GM19455 (cell line): ENCODE results near the gene CYB561D2.
A peak's percentile ranks its signal among the peaks of the same experiment; 100 is the strongest.

Experiments
- ATAC-seq: cut with Tn5 transposase; IDR thresholded peaks from one replicate; pipeline ENCODE4 v1.9.1; 2021; ENCODE audit not compliant: unreplicated experiment

CYB561D2 gene

DNA sequence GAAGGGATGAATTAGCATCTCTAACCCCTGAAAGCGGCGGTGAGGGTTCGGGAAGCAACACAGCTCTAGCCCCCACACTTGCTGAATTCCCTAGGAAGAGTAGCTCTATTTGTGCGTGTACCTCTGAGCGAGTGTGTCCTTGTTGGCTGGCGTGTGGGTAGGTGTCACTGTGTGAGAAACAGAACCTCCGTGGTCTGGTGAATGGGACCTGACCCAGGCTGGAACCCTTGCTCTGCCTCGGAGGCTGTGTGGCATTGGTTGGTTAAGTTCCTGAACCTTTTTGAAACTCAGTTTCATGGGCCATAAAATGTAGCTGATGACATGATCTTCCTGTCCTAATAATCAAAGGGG, 9.1 kb downstream of the CYB561D2 start:
- ATAC-seq, result peak; percentile 14

DNA sequence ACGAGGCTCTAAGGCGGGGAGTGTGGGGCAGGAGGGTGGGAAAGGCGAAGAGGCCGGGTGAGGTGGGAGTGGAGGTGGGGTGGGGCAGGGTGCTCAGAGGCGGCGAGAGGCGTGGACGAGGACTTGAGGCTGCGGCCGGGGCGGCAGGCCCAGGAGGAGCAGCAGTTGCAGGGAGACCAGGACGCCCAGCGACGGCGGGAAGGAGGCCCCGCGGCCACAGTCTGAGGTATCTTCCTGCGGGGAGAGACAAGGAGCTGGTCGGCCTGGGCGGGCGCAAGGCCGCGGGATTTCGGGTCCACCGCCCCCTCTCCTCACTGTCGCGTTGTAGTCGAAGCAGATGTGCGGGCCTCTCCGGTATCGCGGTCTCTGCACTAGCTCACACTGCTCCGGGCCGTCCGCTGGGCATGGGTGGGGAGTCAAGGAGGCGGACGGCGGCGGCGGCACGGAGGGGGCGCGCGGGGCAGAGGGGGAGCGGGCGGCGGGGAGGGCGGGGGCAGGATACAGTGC, 14.0 kb downstream of the CYB561D2 start:
- no peak for ATAC-seq

DNA sequence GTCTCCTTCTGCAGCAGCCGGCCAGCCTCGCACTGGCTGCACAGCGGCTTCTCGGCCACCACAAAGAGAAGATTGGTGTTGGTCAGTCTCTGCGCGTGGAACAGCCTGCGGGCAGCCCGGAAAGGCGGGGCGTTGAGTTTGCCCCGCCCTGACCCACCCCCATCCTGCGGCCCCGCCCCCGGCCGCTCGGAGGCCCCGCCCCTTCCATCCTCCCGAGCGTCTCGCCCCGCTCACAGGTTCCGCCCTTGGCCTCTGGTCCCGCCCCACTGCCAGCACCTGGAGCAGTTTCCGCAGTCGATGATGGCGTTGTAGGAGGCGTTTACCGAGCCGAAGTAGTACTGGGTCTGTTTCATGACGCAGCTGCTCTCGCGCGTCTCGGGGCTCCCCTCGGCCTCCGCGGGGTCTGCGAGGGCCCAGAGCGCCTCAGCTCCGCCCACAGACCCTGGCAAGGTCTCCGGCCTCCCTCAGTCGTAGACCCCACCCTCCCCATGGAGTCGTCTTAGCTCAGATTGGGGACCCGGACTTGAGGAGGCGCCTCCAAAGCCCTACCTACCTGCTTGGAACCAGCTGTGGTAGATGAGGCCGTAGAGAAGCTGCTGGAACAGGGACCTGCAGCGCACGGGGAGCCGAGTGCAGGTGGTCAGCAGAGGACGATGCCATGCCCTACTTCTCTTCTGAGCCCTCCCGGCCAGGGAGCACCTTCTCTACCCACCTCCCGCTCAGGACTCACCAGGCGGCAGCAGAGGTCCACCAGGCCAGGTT, 14.6 kb downstream of the CYB561D2 start:
- ATAC-seq, result peak; percentile 81

DNA sequence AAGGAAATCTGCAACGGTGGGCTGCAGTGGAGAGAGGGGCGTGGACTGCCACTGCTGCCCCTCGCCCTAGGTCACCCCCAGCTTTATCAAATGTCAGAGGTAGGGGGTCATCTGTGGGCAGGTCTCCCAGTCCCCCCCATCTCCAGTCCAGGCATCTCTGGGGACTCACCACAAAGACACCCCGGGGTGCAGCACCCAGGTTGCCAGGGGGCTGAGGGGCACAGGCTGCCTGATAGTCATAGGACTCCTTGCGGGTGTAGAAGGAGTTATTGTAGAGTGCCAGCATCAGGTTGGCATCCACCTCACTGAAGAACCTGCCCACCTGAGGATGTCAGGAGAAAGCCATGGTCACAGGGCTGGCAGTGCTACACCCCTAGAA, 15.2 kb downstream of the CYB561D2 start:
- no peak for ATAC-seq

DNA sequence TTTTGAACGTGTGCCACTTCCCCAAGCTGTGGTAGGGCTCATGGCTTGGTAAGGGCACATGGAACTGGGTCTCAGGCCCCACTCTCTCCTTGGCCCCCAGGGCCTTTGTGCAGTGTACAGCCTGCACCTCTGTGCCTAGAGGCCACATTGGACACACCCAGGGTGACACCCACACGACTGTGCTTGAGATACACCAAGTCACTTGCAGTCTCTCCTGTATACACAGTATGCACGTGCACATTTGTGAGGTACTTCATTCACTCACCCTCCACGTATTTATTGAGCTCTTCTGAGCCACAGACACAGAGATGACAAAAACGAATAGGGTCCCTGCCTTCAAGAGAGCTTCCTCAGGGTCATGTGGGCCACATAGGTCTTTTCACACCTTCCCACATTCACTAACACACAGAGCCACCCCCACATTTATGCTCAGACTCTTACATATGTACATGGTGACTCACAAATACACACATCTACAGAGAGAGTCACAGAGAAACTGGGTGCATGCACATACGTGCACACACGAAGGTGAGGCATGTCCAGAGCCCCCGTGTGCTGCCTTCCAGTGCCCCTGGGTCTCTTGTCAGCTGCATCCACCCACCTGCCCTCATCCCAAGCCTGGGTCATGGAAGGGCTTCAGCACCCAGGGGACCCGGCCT, 18.5 kb downstream of the CYB561D2 start:
- no peak for ATAC-seq

DNA sequence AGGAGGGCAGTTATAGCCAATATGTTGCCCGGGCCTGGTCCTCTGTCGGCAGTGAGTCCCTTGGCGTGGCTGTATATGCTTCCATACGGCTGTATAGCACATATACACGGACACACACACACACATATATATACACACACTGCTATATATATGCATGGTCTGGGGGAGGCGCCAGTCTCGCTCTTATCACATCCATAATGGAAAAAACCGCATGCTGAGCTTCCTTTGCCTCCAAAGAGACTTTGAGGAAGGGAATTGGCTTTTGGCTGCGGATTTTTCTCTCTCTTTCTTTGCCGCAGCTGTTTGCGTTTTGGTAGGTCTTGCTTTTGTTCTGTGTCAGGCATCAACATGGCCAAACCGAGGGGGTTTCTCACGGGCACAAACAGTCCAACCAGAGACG, 19.9 kb downstream of the CYB561D2 start:
- no peak for ATAC-seq

DNA sequence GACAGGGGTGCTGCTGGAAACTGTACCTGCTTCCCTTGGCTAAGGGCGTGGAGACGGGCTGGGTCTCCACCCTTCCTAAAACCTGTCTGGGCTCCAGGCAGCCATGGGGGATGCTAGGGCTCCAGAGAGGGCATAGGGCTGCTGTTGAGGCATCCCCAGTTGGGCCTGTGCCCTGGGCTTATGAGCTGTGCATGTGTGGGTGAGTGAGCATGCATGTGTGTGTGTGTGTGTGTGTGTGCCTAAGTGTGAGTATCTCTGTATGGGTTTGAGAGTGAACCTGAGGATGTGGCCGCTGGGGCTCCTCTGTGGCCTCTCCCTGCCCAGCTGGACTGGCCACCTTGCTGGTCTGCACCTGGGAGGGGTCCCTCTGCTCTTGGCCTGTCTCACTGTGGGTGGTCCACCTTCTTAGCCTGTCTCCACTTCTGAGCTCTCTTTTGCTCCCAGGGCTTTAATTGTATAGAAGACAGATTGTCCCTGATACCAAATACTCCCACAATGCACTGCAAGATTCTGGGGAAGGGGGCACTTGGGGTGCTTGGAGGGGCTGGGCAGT, 20.5 kb downstream of the CYB561D2 start:
- no peak for ATAC-seq

DNA sequence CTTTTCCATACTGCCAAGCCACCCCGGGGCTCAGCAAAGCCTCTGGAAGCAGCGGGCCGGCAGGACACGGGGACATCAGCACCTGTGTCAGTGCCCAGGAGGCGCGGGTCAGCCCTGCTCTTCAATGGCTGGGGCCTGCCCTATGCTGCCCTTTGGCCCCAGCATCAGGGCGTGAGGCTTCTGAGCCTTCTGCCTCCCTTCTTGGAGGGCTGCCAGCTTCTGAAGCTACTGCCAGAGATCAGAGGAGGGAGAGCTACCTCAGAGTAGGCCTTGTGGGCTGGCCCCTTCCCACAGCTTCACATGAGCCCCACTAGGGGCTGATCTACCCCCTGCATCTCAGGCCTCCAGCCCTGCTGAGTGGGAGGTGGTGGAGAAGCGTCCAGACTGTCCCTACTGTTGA, 21.7 kb downstream of the CYB561D2 start:
- ATAC-seq, result no peak

DNA sequence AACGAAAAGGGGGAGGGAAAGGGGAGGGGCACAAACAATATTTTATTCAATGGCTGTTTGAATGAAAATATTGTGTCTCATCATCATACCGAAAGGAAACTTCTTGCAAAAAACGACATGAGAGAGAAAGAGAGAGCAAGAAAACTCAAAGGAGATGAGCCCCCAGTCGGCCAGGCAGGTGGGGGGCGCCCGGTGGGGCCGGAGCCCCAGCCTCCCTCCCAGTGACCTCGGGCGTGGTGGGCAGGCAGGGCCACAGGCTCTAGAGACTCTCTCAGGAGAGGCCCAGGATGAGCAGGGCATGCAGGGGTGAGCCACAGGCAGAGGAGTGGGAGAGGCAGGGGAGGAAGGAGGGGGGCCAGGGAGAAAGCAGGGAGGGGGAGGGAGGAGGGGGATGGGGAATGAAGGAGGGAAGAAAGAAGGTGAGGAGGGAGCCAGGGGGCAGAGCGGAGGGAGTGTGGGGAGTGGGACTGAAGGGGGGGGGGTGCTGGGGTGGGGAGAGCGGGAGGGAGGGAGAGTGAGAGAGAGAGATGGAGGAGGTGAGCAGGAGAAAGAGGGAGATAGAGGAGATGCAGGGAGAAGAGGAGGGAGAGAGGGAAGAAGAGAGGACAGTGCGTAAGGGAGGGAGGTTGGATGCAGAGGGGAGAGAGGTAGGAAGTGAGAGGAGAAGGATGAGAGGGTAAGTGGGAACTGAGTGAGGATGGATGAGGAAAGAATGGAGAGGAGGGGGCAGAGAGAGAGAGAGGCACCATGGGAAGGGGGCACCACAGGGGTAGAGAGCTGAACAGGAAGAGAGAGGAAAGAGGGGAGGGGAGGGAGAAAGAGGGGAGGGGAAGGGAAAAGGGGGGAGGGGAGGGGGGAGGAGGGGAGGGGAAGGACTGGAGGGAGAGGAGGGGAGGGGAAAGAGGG, 22.7 kb downstream of the CYB561D2 start:
- ATAC-seq, result no peak

DNA sequence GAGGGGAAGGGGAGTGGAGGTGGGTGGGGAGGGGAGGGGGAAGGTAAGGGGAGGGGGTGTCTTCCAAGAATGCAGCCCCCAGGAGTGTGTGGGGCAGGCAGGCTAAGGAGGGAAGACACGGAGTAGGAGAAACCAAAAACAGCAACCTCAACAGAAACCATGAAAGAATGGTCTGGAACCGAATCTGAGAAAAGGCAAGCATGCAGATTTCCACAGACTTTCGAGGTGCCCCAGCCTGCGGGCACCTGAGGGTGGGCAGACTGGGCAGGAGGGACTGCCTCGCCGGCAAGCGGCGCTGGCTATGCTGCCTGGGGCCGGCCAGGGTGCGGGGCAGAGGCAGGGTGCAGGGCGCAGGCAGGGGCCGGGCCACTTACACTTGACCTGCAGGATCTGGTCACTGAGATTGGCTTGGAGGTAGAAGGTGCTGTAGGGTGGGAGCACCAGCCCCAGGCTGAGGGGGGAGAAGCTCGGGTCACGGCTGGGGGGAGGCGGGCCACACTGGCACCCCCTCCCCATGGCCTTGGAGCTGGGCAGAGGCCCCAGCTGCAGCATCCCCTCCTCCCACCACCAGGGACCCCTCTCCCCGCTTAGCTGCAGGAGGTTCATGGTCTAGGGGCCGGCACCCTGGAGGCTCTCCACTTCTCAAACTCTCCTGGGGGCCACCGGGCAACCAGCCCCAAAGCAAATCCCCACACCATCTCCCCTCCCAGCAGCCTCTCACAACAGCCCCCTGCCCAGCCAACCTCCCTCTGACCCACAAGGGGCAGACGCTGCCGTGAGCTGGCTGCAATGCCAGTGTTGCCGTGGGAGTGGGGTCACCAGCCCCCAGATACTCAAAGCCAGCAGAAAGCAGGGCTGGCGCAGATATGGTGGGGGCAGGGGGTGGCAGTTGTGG, 23.9 kb downstream of the CYB561D2 start:
- ATAC-seq, result no peak

DNA sequence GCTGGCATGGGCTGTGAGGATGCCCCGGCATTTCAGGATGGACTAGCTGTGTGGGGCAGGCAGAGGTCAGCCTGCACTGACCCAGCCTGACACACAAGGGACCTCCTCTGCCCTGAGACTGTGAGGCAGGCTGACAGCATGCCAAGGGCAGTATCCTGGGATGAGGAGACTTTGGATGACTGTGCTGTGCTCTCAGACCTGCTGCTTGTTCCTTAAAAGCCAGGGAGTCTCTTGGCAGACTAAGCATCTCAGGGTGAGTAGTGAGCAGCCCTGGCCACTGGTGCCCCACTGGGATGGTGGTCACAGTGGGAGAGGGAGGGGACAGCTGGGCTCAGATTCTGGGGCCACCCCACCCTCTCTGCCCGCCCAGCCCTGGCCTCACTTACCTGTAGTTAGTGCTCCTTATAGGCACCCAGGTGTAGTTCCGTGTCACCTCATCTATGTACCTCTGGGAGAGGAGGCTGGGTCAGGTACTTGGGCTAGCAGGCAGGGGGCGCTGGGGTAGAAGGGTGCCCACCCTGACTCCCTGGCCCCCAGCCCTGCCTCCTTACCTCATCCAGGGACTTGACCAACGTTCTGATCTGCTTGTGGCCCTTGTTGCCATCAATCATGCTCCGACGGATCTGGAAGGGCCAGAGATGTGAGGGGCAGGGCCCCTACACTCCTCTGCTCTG, 24.7 kb downstream of the CYB561D2 start:
- ATAC-seq, result no peak

DNA sequence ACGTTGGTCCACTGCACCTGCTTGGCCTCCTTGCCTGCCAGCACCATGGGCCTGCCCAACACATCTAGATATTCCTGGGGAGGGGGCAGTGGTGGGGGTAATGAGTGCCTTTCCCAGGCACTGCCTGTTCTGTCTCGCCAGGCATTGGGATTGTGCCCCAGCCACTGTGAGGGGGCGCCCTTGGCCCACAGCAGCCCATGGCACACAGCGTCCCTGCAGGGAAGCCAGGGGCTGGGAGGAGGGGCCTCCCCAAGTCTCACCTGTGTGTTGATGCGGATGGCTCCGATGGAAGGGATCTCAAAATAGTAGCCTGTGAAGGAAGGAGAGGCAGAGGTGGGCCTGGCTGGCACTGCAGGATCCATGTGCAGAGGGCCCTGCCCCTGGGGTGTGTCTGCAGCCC, 27.4 kb downstream of the CYB561D2 start:
- ATAC-seq, result no peak

DNA sequence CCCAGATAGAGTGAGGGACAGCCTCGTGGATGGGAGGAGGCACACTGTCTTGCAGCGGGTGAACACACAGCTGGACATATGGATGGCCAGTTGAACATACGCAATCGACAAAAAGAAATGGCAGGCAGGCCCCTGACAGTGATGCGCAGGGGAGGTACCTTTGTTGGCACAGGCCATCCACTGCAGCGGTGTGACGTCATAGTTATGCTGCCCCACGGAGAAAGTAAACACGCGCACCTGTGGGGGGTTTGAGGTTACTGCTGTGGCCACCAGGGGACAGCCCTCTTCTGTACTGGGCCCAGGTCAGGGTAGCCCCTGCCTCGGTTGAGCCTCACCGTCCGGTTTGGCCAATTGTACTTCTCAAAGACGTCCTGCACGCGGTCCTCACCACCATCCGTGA, 28.1 kb downstream of the CYB561D2 start:
- no peak for ATAC-seq

DNA sequence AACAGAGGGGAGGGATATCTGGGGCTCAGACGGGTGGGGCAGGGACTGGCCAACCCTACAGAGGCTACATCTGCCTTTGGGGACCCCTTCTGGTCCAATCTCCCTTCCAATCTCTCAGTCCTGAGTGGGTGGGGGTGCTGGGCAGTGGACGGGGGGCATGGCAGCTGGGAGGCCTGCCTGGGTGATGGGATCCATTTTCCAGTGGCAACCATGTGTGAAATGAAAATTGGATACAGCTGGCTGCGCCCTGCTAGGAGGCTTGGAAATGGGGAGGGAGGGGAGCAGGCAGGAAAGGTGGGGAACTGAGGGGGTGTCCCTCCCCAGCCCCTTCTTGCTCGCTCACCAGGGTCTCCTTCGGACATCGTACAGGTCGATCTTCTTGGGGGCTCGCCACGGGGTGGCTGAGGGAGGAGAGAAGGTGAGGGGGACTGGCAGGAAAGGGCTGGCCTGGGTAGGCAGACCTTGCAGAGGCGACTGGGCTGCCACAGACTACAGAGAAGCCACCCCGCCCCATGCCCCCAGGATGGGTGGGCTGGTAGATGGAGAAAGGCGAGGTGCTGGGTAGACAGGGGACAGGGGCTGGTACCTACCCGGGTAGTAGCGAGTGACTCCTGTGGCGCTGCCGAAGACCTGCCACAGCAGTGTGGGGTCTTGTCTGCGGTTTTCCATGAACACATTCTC, 29.9 kb downstream of the CYB561D2 start:
- no peak for ATAC-seq

DNA sequence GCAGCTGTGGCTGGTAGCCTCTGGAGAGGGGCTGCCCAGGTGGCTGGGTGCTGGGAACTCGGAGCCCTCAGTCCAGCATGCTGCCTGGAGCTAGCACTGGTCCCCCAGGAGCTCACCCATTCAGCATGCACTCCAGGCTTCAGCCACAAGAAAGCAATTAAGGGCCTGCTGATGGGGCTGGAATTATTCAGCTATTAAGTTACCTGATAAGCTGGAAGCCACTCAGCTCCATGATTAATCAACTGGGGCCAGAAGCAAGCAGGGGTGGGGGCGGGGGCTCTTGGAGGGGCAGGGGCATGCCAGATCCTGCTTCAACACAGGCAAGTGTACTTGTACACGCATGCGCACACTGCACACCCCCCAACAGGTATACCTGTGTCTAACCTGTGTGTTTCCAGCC, 30.7 kb downstream of the CYB561D2 start:
- ATAC-seq, result no peak

DNA sequence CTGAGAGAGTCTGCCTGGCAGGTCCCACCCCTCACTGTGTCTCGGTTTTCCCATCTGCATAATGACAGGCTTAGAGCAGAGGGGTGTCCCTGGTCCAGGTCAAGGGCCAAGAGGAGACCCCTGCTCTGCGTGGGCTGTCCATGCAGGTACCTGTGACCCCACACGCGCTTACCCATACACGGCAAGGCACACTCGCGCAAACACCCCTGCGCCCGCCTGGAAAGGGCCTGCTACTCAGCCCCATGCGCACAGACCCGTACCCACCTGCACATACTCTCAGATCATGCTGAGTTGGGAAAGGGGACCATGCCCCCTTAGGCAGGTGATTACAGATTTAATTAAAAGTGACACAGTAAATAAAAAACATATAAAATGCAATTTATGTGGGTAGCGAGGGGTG, 32.1 kb downstream of the CYB561D2 start:
- ATAC-seq, result no peak

DNA sequence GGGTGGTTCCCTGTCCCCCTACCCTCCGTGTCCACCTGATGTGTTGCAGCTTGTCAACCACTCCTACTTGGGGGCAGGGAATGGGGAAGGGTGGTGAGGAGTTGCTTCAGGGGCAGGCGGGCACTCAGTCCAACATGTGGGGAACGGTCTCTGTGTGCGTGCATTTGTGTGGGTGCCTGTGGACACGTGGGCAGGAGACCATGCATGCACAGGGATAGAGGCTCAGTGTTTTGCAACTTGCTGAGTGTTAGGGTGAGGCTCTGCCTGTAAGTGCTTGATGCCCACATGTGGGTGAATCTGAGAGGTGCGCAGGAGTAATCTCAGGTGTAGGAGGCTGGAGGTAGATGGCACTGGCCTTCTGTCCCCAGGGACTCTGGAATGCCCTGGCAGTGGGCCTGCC, 33.1 kb downstream of the CYB561D2 start:
- no peak for ATAC-seq

DNA sequence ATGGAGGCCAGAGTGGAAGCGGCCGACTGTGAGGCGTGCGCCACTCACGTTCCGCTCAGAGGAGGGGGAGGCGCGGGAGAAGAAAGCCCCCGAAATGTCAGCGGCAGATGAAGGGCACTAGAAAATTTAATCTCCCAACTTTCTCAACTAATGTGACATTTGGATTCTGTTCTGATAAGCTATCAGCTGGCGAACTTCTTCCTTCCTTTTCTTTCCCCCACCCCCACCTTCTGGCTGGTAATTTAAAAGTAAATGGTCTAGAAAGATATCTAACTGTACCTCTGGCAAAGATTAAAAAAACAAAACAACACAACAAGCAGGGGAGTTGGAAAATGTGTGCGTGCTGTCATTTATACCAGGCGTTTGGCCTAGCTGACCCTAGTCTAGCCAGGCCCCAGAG, 35.1 kb downstream of the CYB561D2 start:
- no peak for ATAC-seq

DNA sequence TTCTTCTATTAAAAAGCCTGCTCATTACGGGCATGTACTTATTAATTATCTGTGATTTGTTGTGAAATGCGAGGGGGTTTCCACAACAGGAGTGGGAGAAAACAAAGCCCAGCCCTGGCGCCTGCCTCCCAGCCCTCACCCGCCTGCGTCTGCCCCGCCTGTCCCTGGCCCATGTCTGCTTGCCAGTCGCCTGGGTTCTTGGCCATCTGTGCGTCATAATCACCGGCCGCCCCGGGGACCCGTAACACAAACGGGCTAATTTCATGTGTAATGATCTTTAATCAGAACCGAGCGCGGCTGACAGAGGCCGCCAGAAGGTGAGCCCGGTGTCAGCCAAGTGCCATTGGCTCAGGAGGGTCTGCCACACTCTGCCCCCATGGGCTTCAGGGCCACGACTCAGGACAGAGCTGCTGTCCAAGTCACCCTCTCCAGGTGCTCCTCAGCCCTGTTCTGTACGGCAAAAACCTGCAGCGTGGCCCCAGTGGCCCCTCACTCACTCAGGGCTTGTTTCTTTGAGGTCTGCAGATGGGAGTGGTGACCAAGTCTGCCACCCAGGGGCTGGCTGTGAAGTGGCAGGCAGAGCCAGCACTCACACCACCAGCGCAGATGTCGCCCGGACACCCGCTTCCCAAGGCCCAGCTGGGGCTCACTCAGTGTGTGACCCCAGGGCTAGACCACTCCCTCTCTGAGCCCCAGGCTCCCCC, 37.5 kb downstream of the CYB561D2 start:
- no peak for ATAC-seq
